Measurements from ENCODE around the gene COL20A1.
"Not testable (repeated sequence)": the region's sequence is repeated elsewhere in the genome, so short reads cannot be mapped to it uniquely, and the experiment has no call there.

Gene COL20A1

DNA sequence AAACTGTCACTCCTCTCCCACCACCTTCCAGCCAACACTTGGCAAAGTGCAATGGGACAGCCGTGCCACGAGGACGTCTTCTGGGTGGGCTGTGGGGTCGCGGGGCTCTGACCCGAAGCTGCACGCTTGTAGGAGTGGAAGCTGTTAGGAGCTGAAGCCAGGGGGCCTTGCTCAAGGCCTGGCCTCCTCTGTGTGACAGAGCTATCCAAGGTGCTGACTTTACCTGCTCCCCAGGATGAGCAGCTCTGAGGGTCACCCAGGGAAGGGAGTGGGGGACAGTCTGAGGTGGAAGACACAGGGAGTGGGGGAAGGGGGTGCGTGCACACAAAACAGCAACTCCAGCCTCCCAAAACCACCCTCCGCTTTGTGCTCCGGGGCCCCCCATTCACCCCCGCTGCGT lies 85.6 kb downstream of the COL20A1 start:
- H3K27me3 ChIP-seq (ENCODE audit: control insufficient read depth, insufficient read depth, low read length, poor library complexity, severe bottlenecking), result peaks cover 10% of the 10 kb centered on the region
- H3K4me1 ChIP-seq (ENCODE audit: control insufficient read depth, insufficient read depth, low read length), result peaks cover 14% of the 10 kb centered on the region
- no peak overlapping the region for H3K4me3 ChIP-seq (ENCODE audit: insufficient read depth, low read depth, low read length)
- no peaks in the 10 kb centered on the region for H3K9me3 ChIP-seq (ENCODE audit: control insufficient read depth, low read length)
- H3K36me3 ChIP-seq (ENCODE audit: control insufficient read depth, insufficient read depth, low read length), result no peaks in the 10 kb centered on the region
- 73 to 82% methylated on average over 12 of the region's 12 CpGs for WGBS, 2 experiments
- no peak overlapping the region for H3K27ac ChIP-seq (ENCODE audit: insufficient read depth, low read depth, low read length, poor library complexity, severe bottlenecking)

DNA sequence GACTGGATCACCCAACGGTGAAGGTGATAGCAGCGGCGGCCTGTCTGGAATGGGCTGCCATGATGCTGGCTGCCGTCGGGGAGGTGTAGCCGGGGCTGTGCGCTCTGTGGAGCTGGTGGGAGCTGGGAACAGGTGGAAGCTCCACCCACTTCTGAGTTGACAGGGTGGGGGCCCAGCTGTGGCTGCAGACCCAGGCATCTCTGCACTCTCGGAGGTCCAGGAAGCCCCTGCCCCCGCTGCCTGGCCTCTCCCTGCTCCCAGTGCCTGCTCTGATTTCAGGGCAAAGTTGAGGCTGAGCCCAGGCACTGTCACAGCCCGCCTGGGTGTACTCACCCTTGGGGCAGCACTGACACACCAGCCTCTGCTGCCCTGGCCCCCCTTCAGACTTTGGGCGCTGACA lies 86.3 kb downstream of the COL20A1 start:
- Histone ChIP-seq H3K4me3 (ENCODE audit: insufficient read depth, low read depth, low read length) (no peak overlapping the region), H3K27me3 (ENCODE audit: control insufficient read depth, insufficient read depth, low read length, poor library complexity, severe bottlenecking) (peaks cover 10% of the 10 kb centered on the region), H3K4me1 (ENCODE audit: control insufficient read depth, insufficient read depth, low read length) (peaks cover 14% of the 10 kb centered on the region), H3K27ac (ENCODE audit: insufficient read depth, low read depth, low read length, poor library complexity, severe bottlenecking) (no peak overlapping the region), H3K36me3 (ENCODE audit: control insufficient read depth, insufficient read depth, low read length) (no peaks in the 10 kb centered on the region), H3K9me3 (ENCODE audit: control insufficient read depth, low read length) (no peaks in the 10 kb centered on the region)
- 92 to 94% methylated on average over 11 of the region's 11 CpGs for WGBS, 2 experiments

DNA sequence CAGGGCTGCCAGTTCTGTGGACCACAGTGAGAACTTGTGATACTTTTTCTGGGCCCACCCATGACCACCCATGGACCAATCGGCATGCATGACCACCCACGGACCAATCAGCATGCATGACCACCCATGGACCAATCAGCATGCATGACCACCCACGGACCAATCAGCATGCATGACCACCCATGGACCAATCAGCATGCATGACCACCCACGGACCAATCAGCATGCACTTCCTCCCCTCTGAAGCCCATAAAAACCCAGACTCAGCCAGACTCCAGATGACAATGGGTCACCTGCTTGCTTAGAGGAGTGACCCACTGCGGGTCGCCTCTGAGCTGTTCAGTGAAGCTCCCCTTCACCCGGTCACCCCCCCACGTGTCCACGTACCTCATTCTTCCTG lies 86.9 kb downstream of the COL20A1 start:
- not testable (repeated sequence) for H3K4me3 ChIP-seq (ENCODE audit: insufficient read depth, low read depth, low read length); H3K27ac ChIP-seq (ENCODE audit: insufficient read depth, low read depth, low read length, poor library complexity, severe bottlenecking); H3K36me3 ChIP-seq (ENCODE audit: control insufficient read depth, insufficient read depth, low read length); H3K9me3 ChIP-seq (ENCODE audit: control insufficient read depth, low read length)
- H3K4me1 ChIP-seq (ENCODE audit: control insufficient read depth, insufficient read depth, low read length), result peaks cover 14% of the 10 kb centered on the region
- WGBS, 2 experiments, result 89 to 94% methylated on average over 9 of the region's 9 CpGs
- peaks cover 10% of the 10 kb centered on the region for H3K27me3 ChIP-seq (ENCODE audit: control insufficient read depth, insufficient read depth, low read length, poor library complexity, severe bottlenecking)

DNA sequence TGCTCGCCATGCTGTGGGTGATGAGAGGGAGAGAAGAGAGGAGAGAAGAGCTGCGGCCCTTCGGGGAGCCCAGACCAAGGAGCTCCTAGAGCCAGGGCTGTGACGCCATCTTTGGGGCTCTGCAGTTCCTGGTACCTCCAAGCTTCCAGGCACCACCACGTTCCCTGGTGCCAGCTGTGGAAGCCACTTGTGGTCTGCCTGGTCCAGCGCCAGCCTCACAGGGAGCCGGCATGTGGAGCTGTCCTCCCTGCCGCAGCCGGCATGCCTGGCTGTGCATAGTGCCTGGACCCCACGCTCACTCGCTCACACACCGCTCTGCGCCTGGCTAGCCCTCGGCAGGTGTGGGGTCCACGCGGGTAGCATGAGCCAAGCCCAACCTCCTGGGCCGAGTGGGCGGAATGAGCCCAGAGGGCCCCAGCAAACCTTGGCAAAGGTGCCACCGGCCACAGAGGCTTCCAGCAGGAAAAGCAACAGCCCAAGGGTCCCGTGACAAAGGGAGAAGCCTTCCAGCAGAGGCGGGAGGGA lies 87.4 kb downstream of the COL20A1 start:
- Histone ChIP-seq H3K27ac (ENCODE audit: insufficient read depth, low read depth, low read length, poor library complexity, severe bottlenecking) (no peak overlapping the region), H3K4me1 (ENCODE audit: control insufficient read depth, insufficient read depth, low read length) (peaks cover 14% of the 10 kb centered on the region)
- 94 to 95% methylated on average over 21 of the region's 21 CpGs for WGBS, 2 experiments

DNA sequence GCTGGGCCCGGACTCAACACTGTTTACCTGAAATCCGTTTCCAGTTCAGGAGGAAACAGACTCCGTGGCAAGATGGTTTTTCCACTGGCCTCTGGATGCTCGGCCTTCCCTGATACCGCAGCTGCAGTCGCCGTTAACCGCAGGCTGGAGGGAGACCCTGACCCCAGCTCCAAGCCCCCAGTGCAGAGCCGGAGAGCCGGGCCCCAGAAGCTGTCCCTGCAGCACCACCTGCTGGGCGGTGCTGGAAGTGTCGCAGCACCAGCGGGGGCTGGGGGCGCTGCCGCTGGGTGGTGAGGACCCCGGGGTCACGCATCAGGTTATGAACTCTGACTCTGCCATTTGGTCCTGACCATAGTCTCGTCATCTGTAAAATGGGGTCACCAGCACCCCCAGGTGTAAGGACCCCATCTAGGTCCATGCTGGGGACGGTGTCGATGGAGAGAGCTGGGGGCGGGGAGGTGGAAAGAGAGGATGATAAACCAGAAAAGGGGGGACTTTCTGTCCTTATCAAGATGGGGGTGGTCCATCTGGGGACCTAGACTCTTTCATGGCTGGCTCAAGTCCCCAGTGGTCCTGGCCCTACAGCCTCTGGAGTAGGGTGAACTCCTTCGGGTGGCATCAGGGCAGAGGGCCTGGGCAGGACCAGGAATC lies 88.9 kb downstream of the COL20A1 start:
- 29% methylated on average over 22 of the region's 22 CpGs for WGBS, 2 experiments
- peaks cover 2% of the 10 kb centered on the region for H3K9me3 ChIP-seq (ENCODE audit: control insufficient read depth, low read length)
- no peak overlapping the region for H3K4me3 ChIP-seq (ENCODE audit: insufficient read depth, low read depth, low read length)
- no peak overlapping the region for H3K27ac ChIP-seq (ENCODE audit: insufficient read depth, low read depth, low read length, poor library complexity, severe bottlenecking)
- no peaks in the 10 kb centered on the region for H3K36me3 ChIP-seq (ENCODE audit: control insufficient read depth, insufficient read depth, low read length)
- H3K27me3 ChIP-seq (ENCODE audit: control insufficient read depth, insufficient read depth, low read length, poor library complexity, severe bottlenecking), result peaks cover 10% of the 10 kb centered on the region
- H3K4me1 ChIP-seq (ENCODE audit: control insufficient read depth, insufficient read depth, low read length), result peaks cover 14% of the 10 kb centered on the region

More for the DNA sequence above, 87.4 kb downstream of the COL20A1 start:
- Histone ChIP-seq H3K9me3 (ENCODE audit: control insufficient read depth, low read length) (no peaks in the 10 kb centered on the region), H3K4me3 (ENCODE audit: insufficient read depth, low read depth, low read length) (no peak overlapping the region), H3K27me3 (ENCODE audit: control insufficient read depth, insufficient read depth, low read length, poor library complexity, severe bottlenecking) (peaks cover 10% of the 10 kb centered on the region), H3K36me3 (ENCODE audit: control insufficient read depth, insufficient read depth, low read length) (no peaks in the 10 kb centered on the region)

DNA sequence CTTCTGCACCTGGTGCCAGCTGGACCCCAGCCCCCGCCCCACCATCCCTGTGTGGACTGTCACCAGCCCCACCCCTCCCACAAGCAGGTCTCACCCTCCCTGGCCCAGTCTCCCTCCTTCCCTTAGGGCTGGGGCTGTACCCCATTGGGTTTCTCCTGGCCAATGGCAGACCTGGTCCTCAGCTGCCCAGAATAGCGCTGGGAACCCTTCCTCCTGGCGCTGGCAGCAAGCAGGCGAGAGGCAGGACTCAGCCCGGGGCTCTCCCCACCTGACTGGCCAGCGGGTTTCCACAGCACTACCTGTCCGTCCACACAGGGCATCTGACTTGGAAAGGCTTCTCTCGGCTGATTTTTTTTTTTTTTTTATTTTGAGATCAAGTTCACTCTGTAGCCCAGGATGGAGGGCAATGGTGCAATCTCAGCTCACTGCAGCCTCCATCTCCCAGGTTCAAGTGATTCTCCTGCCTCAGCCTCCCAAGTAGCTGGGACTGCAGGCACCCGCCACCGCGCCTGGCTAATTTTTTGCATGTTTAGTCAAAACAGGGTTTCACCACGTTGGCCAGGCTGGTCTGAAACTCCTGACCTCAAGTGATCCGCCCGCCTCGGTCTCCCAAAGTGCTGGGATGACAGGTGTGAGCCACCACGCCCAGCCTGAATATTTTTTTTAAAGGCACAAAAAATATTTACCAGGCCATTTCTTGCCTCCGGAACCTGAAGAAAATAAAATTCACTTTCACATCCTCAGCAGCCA lies 89.7 kb downstream of the COL20A1 start:
- Histone ChIP-seq H3K27ac (ENCODE audit: insufficient read depth, low read depth, low read length, poor library complexity, severe bottlenecking) (no peak overlapping the region), H3K9me3 (ENCODE audit: control insufficient read depth, low read length) (peaks cover 2% of the 10 kb centered on the region), H3K36me3 (ENCODE audit: control insufficient read depth, insufficient read depth, low read length) (no peaks in the 10 kb centered on the region), H3K4me3 (ENCODE audit: insufficient read depth, low read depth, low read length) (no peak overlapping the region), H3K27me3 (ENCODE audit: control insufficient read depth, insufficient read depth, low read length, poor library complexity, severe bottlenecking) (peaks cover 7% of the 10 kb centered on the region), H3K4me1 (ENCODE audit: control insufficient read depth, insufficient read depth, low read length) (peaks cover 9% of the 10 kb centered on the region)
- 88% methylated on average over 17 of the region's 17 CpGs for WGBS, 2 experiments

DNA sequence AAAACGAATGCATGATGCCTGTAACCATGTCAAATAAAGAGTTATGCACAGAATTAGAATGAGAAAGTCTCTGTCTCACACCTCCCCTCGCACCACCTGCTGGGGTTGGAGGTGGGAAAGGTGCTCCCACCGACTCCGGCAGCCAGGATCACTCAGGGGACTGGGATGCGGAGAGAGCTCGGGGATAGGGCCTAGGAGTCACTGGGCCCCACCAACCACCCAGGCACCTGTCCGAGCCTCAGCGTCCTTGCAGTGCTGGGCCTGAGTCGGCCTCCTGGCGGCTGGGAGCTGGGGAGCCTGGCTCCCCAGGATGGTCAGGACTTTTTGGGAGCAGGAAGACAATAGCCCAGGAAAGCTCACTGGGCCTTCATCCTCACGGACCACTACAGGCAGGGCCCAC lies 90.6 kb downstream of the COL20A1 start:
- no peaks in the 10 kb centered on the region for H3K36me3 ChIP-seq (ENCODE audit: control insufficient read depth, insufficient read depth, low read length)
- 77 to 80% methylated on average over 11 of the region's 11 CpGs for WGBS, 2 experiments
- no peaks in the 10 kb centered on the region for H3K27me3 ChIP-seq (ENCODE audit: control insufficient read depth, insufficient read depth, low read length, poor library complexity, severe bottlenecking)

DNA sequence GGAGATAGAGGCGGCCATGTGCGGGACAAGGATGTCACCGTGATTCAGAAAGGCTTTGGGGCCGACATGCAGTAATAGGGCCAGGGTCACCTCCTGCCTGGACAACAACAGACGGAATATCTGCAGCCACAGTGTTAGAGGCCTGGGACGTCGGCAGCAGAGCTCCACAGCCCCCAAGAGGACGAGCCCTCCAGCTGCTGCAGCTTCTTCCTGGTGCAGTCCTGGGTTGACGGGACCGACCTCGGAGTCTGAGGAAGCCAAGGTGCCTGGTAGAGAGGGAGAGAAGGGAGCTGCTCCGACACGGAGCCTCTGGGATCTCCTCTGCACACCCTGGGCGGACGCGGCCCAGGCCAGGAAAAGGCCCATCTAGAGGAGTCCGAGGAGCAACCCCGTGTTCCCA lies 91.3 kb downstream of the COL20A1 start:
- no peak overlapping the region for H3K4me3 ChIP-seq (ENCODE audit: insufficient read depth, low read depth, low read length)
- H3K27me3 ChIP-seq (ENCODE audit: control insufficient read depth, insufficient read depth, low read length, poor library complexity, severe bottlenecking), result no peaks in the 10 kb centered on the region
- H3K36me3 ChIP-seq (ENCODE audit: control insufficient read depth, insufficient read depth, low read length), result no peaks in the 10 kb centered on the region
- 89 to 92% methylated on average over 18 of the region's 18 CpGs for WGBS, 2 experiments
- peaks cover 2% of the 10 kb centered on the region for H3K9me3 ChIP-seq (ENCODE audit: control insufficient read depth, low read length)
- H3K4me1 ChIP-seq (ENCODE audit: control insufficient read depth, insufficient read depth, low read length), result no peaks in the 10 kb centered on the region
- no peak overlapping the region for H3K27ac ChIP-seq (ENCODE audit: insufficient read depth, low read depth, low read length, poor library complexity, severe bottlenecking)

More for the DNA sequence above, 90.6 kb downstream of the COL20A1 start:
- Histone ChIP-seq H3K9me3 (ENCODE audit: control insufficient read depth, low read length) (peaks cover 2% of the 10 kb centered on the region), H3K4me1 (ENCODE audit: control insufficient read depth, insufficient read depth, low read length) (peaks cover under 1% of the 10 kb centered on the region), H3K27ac (ENCODE audit: insufficient read depth, low read depth, low read length, poor library complexity, severe bottlenecking) (no peak overlapping the region), H3K4me3 (ENCODE audit: insufficient read depth, low read depth, low read length) (no peak overlapping the region)
